ENCODE measurements around the gene AIM2.

GRCh38 chr1:159123587-159123986, 47.0 kb upstream of the AIM2 start:
- no peak for TF ChIP-seq CTCF (CRISPR knock-in tag; IDR thresholded peaks at IDR 0.05)
- no peak for TF ChIP-seq TCF7L2 (IDR thresholded peaks at IDR 0.05; ENCODE audit: low read depth, low read length)
- TF ChIP-seq FOXO4 (CRISPR knock-in tag; conservative IDR thresholded peaks at IDR 0.05): no peak
- no peak for TF ChIP-seq FIP1L1 (IDR thresholded peaks at IDR 0.05; ENCODE audit: borderline replicate concordance, insufficient read depth, low read depth, low read length)
- TF ChIP-seq MATR3 (CRISPR knock-in tag; IDR thresholded peaks at IDR 0.05): no peak
